Measurements from ENCODE around the gene GRWD1.

GRCh38 chr19:48498595-48499311 is 53.0 kb downstream of the GRWD1 start:
- TF ChIP-seq ZFP91 (CRISPR knock-in tag; IDR thresholded peaks at IDR 0.05; ENCODE audit: borderline replicate concordance) (no peak), MLX (CRISPR knock-in tag; IDR thresholded peaks at IDR 0.05) (no peak), STAT5B (CRISPR knock-in tag; IDR thresholded peaks at IDR 0.05) (no peak), XBP1 (CRISPR knock-in tag; IDR thresholded peaks at IDR 0.05) (no peak), KDM3A (CRISPR knock-in tag; IDR thresholded peaks at IDR 0.05; ENCODE audit: low read depth) (no peak), ZNF317 (CRISPR knock-in tag; IDR thresholded peaks at IDR 0.05) (no peak), ZFAT (CRISPR knock-in tag; conservative IDR thresholded peaks at IDR 0.05) (no peak), HDAC2 (CRISPR knock-in tag; IDR thresholded peaks at IDR 0.05) (no peak), CTCF (CRISPR knock-in tag; IDR thresholded peaks at IDR 0.05) (peak; percentile 28; the same call in 1 of the 2 replicates), EZH2 (conservative IDR thresholded peaks at IDR 0.05; ENCODE audit: low read depth, low read length) (no peak), SIN3B (IDR thresholded peaks at IDR 0.05; ENCODE audit: low read length) (no peak), HDAC6 (IDR thresholded peaks at IDR 0.05; ENCODE audit: low read depth, low read length) (no peak), SP2 (CRISPR knock-in tag; IDR thresholded peaks at IDR 0.05) (no peak), MAFK (conservative IDR thresholded peaks at IDR 0.05 in 1 of 2, IDR thresholded peaks at IDR 0.05 in 1 of 2; ENCODE audit: low read length in 2 of 2) (no peak)

All from HepG2 (cell line).